ENCODE results near the gene PCSK6. TPM values are rescaled to one million over a fixed set of nuclear protein-coding genes. Genes with fewer than 3 reads are reported as not detected.

The PCSK6 gene
- total RNA-seq, 1 donor from 2014 or later, result 1.3 TPM

- Histone ChIP-seq H4K20me1 (ENCODE audit: insufficient read depth, low read length) (peaks cover 30% of the 10 kb centered on the region), H3K4me2 (ENCODE audit: low read length) (peak overlapping the region; percentile 96), H3K27ac (ENCODE audit: low read depth, low read length) (peak overlapping the region; percentile 21), H3K36me3 (ENCODE audit: insufficient read depth, low read length) (peaks cover 6% of the 10 kb centered on the region), H3K27me3 (ENCODE audit: insufficient read depth, low read length) (no peaks in the 10 kb centered on the region), H3K79me2 (ENCODE audit: insufficient read depth, low read length) (peaks cover 32% of the 10 kb centered on the region), H3K9me3 (ENCODE audit: insufficient read depth, low read depth, low read length) (no peaks in the 10 kb centered on the region), H2AFZ (ENCODE audit: low read depth, low read length) (peak overlapping the region; percentile 96), H3K4me1 (ENCODE audit: insufficient read depth, low read length) (peaks cover 14% of the 10 kb centered on the region), H3K4me3 (ENCODE audit: insufficient read depth, low read depth, low read length) (no peak overlapping the region), H3K9ac (ENCODE audit: low read length) (peak overlapping the region; percentile 97)
- FAIRE-seq (no peak), DNase-seq (ENCODE audit: low read depth) (no peak)
- no peaks in the 10 kb centered on the region for H3K9me3 Mint-ChIP-seq (ENCODE audit: unreplicated experiment)
- H3K4me3 Mint-ChIP-seq (ENCODE audit: unreplicated experiment), result peak overlapping the region; percentile 100
- no peaks in the 10 kb centered on the region for H3K36me3 Mint-ChIP-seq (ENCODE audit: low read depth, unreplicated experiment)
- TF ChIP-seq CTCF (IDR thresholded peaks at IDR 0.05; ENCODE audit: insufficient read depth, low read depth, low read length) (no peak), EZH2 (IDR thresholded peaks at IDR 0.05; ENCODE audit: insufficient read depth, low read length) (no peak)
- H3K4me1 Mint-ChIP-seq (ENCODE audit: low read depth, unreplicated experiment), result peaks cover 7% of the 10 kb centered on the region
- no peak overlapping the region for H3K27ac Mint-ChIP-seq (ENCODE audit: unreplicated experiment)
- no peaks in the 10 kb centered on the region for H3K27me3 Mint-ChIP-seq (ENCODE audit: low read depth, unreplicated experiment)
Measured at GRCh38 chr15:101296418-101297405, 192.8 kb downstream of the PCSK6 start.

GRCh38 chr15:101295607-101296161 lies 193.8 kb downstream of the PCSK6 start:
- H3K27ac ChIP-seq (ENCODE audit: low read depth, low read length), result peak overlapping the region; percentile 93
- H4K20me1 ChIP-seq (ENCODE audit: insufficient read depth, low read length), result peaks cover 34% of the 10 kb centered on the region
- H3K36me3 Mint-ChIP-seq (ENCODE audit: low read depth, unreplicated experiment), result no peaks in the 10 kb centered on the region
- H3K4me2 ChIP-seq (ENCODE audit: low read length), result peak overlapping the region; percentile 96
- no peaks in the 10 kb centered on the region for H3K27me3 Mint-ChIP-seq (ENCODE audit: low read depth, unreplicated experiment)
- TF ChIP-seq EZH2 (IDR thresholded peaks at IDR 0.05; ENCODE audit: insufficient read depth, low read length) (no peak), CTCF (IDR thresholded peaks at IDR 0.05; ENCODE audit: insufficient read depth, low read depth, low read length) (no peak)
- peak overlapping the region; percentile 98 for H3K4me3 ChIP-seq (ENCODE audit: insufficient read depth, low read depth, low read length)
- no peaks in the 10 kb centered on the region for H3K27me3 ChIP-seq (ENCODE audit: insufficient read depth, low read length)
- no peaks in the 10 kb centered on the region for H3K9me3 Mint-ChIP-seq (ENCODE audit: unreplicated experiment)
- H3K4me3 Mint-ChIP-seq (ENCODE audit: unreplicated experiment), result peak overlapping the region; percentile 100
- no peaks in the 10 kb centered on the region for H3K9me3 ChIP-seq (ENCODE audit: insufficient read depth, low read depth, low read length)
- peak overlapping the region; percentile 96 for H2AFZ ChIP-seq (ENCODE audit: low read depth, low read length)
- peak; percentile 12 for DNase-seq (ENCODE audit: low read depth)
- peaks cover 7% of the 10 kb centered on the region for H3K4me1 Mint-ChIP-seq (ENCODE audit: low read depth, unreplicated experiment)
- H3K27ac Mint-ChIP-seq (ENCODE audit: unreplicated experiment), result peak overlapping the region; percentile 24
- peaks cover 10% of the 10 kb centered on the region for H3K36me3 ChIP-seq (ENCODE audit: insufficient read depth, low read length)
- peak overlapping the region; percentile 97 for H3K9ac ChIP-seq (ENCODE audit: low read length)
- H3K79me2 ChIP-seq (ENCODE audit: insufficient read depth, low read length), result peaks cover 42% of the 10 kb centered on the region
- FAIRE-seq, result no peak
- peaks cover 14% of the 10 kb centered on the region for H3K4me1 ChIP-seq (ENCODE audit: insufficient read depth, low read length)
